HepG2 (cell line): ENCODE results near the gene RAC3. TPM values are rescaled to one million over a fixed set of nuclear protein-coding genes. Genes with fewer than 3 reads are reported as not detected.
A peak's percentile ranks its signal among the peaks of the same experiment; 100 is the strongest.

Source experiments
- AGO1 ChIP-seq: fragments of 200-400 bp; formaldehyde crosslinking; IDR thresholded peaks from 2 replicates; pipeline ENCODE4 v1.6.1; 2017; ENCODE audit warnings: mild to moderate bottlenecking, low read depth, low read length, moderate library complexity; ENCODE audit not compliant: poor library complexity, severe bottlenecking
- GATAD2A ChIP-seq: IDR thresholded peaks from 2 replicates; pipeline ENCODE4 v1.6.1; 2016
- MAFK ChIP-seq, 2 experiments: IDR thresholded peaks in 1 of 2; conservative IDR thresholded peaks in 1 of 2; 2 replicates each; pipeline ENCODE4 v1.6.1; 2011; ENCODE audit warnings: improper control_type of control experiment in 2 of 2, low read length in 2 of 2
- MAZ ChIP-seq, 2 experiments: sonication (generic) in 1 of 2; formaldehyde crosslinking in 1 of 2; IDR thresholded peaks; 2 replicates each; pipeline versions ENCODE4 v1.5.0 to v1.6.1; 2012 to 2020; ENCODE audit warnings: low read depth in 2 of 2, mild to moderate bottlenecking in 2 of 2, borderline replicate concordance in 1 of 2, improper control_type of control experiment in 1 of 2, low read length in 1 of 2, missing genetic modification reagents in 1 of 2, moderate library complexity in 1 of 2
- NBN ChIP-seq: fragments of 450-650 bp; conservative IDR thresholded peaks from 2 replicates; pipeline ENCODE4 v1.6.1; 2017
- NFE2 ChIP-seq: sonication (generic); formaldehyde crosslinking; IDR thresholded peaks from 2 replicates; pipeline ENCODE4 v1.4.0; 2020; ENCODE audit warnings: missing genetic modification reagents
- POLR2AphosphoS5 ChIP-seq: IDR thresholded peaks from 2 replicates; pipeline ENCODE4 v1.6.1; 2012; ENCODE audit warnings: low read depth, low read length
- SSRP1 ChIP-seq: IDR thresholded peaks from 2 replicates; pipeline ENCODE4 v1.6.1; 2016; ENCODE audit warnings: control low read depth
- TAF15 ChIP-seq: fragments of 200-400 bp; formaldehyde crosslinking; IDR thresholded peaks from one replicate; pipeline ENCODE4 v1.6.1; 2018; ENCODE audit warnings: mild to moderate bottlenecking, low read depth, low read length; ENCODE audit not compliant: poor library complexity, severe bottlenecking
- ZNF17 ChIP-seq: sonication (generic); formaldehyde crosslinking; IDR thresholded peaks from 2 replicates; pipeline ENCODE4 v1.5.0; 2020; ENCODE audit warnings: mild to moderate bottlenecking, missing genetic modification reagents
- ZNF225 ChIP-seq: sonication (generic); formaldehyde crosslinking; IDR thresholded peaks from 2 replicates; pipeline ENCODE4 v1.4.0; 2020; ENCODE audit warnings: mild to moderate bottlenecking, missing genetic modification reagents
- ZNF253 ChIP-seq: sonication (generic); formaldehyde crosslinking; IDR thresholded peaks from 2 replicates; pipeline ENCODE4 v1.8.0; 2022; ENCODE audit warnings: mild to moderate bottlenecking, missing genetic modification reagents, borderline replicate concordance
- ZNF44 ChIP-seq: sonication (generic); formaldehyde crosslinking; IDR thresholded peaks from 2 replicates; pipeline ENCODE4 v1.5.1; 2020; ENCODE audit warnings: mild to moderate bottlenecking, missing genetic modification reagents
- polyA plus RNA-seq, 8 experiments: library from polyadenylated mRNA; depleted of rRNA in 3 of 8; stranded (reverse) in 7 of 8; unstranded in 1 of 8; fragments of >200 nt; fragmentation: Illumina TruSeq in 4 of 8; extraction: Trizol in 4 of 8; gene quantifications; 2 replicates each; pipeline versions ENCODE4 v1.2.1 to v1.2.3, GENCODE V29; 2011 to 2016; ENCODE audit warnings: low read depth in 4 of 8, missing spikeins in 1 of 8, mixed read lengths in 1 of 8; ENCODE audit not compliant: insufficient read depth in 1 of 8
- total RNA-seq, 5 experiments: library from RNA; depleted of rRNA; stranded (reverse); fragments of >200 nt; fragmentation: Illumina TruSeq; extraction: Trizol; gene quantifications; 2 replicates each; pipeline ENCODE4 v1.2.3, GENCODE V29; 2016; ENCODE audit warnings: low read depth in 1 of 5
- TF ChIP-seq, protein P1 (sequence below): sonication (generic); formaldehyde crosslinking; IDR thresholded peaks from 2 replicates; pipeline ENCODE4 v1.5.0; 2020; ENCODE audit warnings: missing genetic modification reagents
- TF ChIP-seq, protein P2 (sequence below): sonication (generic); formaldehyde crosslinking; IDR thresholded peaks from 2 replicates; pipeline ENCODE4 v1.4.0; 2020; ENCODE audit warnings: missing genetic modification reagents
- TF ChIP-seq, protein P3 (sequence below): sonication (generic); formaldehyde crosslinking; IDR thresholded peaks from 2 replicates; pipeline ENCODE4 v1.8.1; 2023; ENCODE audit warnings: missing genetic modification reagents, inconsistent platforms, borderline replicate concordance
- TF ChIP-seq, protein P4 (sequence below): IDR thresholded peaks from 2 replicates; pipeline ENCODE4 v1.6.1; 2016; ENCODE audit warnings: missing biosample characterization, missing genetic modification reagents, low read depth
- TF ChIP-seq, protein P5 (sequence below): sonication (generic); formaldehyde crosslinking; IDR thresholded peaks from 2 replicates; pipeline ENCODE4 v1.9.0; 2021; ENCODE audit warnings: mild to moderate bottlenecking, missing genetic modification reagents

RAC3 gene
- total and polyA plus RNA-seq, 2 of the 13 experiments (the other 11 are each of a cell fraction or from before 2014, with no cell fraction given) = 10.5 to 21.3 TPM

DNA sequence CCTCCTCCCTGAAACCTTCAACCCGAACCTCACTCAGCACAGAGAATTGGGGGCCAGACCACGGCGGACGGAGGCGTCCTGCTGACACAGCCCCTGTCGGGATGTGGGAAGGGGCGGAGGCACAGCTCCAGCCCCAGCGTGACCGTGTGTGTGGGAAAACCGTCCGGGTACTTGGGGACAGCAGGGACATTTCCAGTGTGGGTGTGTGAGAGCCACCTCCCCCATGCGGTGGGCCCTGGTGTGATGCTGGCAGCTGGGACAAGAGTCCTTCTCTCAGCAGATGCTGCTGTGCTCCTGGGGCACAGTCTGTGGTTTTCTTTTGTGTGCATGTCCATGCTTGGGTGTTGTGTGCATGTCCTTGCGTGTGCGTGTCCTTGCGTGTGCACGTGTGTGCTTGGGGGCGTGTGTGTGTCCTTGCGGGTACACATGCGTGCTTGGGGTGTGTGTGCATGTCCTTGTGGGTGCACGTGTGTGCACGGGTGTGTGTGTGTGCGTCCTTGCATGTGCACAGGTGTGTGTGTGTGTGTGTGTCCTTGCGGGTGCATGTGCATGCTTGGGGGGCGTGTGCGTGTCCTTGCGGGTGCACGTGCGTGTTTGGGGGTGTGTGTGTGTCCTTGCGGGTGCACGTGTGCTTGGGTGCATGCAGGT, 25.7 kb upstream of the RAC3 start (continued):
- TF ChIP-seq, protein P1, sequence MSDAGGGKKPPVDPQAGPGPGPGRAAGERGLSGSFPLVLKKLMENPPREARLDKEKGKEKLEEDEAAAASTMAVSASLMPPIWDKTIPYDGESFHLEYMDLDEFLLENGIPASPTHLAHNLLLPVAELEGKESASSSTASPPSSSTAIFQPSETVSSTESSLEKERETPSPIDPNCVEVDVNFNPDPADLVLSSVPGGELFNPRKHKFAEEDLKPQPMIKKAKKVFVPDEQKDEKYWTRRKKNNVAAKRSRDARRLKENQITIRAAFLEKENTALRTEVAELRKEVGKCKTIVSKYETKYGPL (CRISPR knock-in tag) = no peak
- TF ChIP-seq ZNF253 (CRISPR knock-in tag) = no peak
- peak; percentile 59 for TF ChIP-seq POLR2AphosphoS5
- no peak for TF ChIP-seq GATAD2A (CRISPR knock-in tag)
- peak; percentile 89 for TF ChIP-seq SSRP1 (CRISPR knock-in tag)
- TF ChIP-seq ZNF44 (CRISPR knock-in tag) = no peak
- no peak for TF ChIP-seq NBN
- no peak for TF ChIP-seq ZNF225 (CRISPR knock-in tag)
- TF ChIP-seq, protein P2, sequence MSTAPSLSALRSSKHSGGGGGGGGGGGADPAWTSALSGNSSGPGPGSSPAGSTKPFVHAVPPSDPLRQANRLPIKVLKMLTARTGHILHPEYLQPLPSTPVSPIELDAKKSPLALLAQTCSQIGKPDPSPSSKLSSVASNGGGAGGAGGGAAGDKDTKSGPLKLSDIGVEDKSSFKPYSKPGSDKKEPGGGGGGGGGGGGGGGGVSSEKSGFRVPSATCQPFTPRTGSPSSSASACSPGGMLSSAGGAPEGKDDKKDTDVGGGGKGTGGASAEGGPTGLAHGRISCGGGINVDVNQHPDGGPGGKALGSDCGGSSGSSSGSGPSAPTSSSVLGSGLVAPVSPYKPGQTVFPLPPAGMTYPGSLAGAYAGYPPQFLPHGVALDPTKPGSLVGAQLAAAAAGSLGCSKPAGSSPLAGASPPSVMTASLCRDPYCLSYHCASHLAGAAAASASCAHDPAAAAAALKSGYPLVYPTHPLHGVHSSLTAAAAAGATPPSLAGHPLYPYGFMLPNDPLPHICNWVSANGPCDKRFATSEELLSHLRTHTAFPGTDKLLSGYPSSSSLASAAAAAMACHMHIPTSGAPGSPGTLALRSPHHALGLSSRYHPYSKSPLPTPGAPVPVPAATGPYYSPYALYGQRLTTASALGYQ (CRISPR knock-in tag) = no peak
- TF ChIP-seq, protein P3, sequence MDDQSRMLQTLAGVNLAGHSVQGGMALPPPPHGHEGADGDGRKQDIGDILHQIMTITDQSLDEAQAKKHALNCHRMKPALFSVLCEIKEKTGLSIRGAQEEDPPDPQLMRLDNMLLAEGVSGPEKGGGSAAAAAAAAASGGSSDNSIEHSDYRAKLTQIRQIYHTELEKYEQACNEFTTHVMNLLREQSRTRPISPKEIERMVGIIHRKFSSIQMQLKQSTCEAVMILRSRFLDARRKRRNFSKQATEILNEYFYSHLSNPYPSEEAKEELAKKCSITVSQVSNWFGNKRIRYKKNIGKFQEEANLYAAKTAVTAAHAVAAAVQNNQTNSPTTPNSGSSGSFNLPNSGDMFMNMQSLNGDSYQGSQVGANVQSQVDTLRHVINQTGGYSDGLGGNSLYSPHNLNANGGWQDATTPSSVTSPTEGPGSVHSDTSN = no peak
- no peak for TF ChIP-seq NFE2
- TF ChIP-seq MAFK (conservative IDR thresholded peaks at IDR 0.05 in 1 of 2, IDR thresholded peaks at IDR 0.05 in 1 of 2; ENCODE audit: low read length in 2 of 2) = no peak
- TF ChIP-seq MAZ (IDR thresholded peaks at IDR 0.05; ENCODE audit: borderline replicate concordance, low read depth, low read length) = no peak
- TF ChIP-seq MAZ (CRISPR knock-in tag; IDR thresholded peaks at IDR 0.05; ENCODE audit: low read depth) = no peak
- no peak for TF ChIP-seq ZNF17 (CRISPR knock-in tag)
- TF ChIP-seq, protein P4, sequence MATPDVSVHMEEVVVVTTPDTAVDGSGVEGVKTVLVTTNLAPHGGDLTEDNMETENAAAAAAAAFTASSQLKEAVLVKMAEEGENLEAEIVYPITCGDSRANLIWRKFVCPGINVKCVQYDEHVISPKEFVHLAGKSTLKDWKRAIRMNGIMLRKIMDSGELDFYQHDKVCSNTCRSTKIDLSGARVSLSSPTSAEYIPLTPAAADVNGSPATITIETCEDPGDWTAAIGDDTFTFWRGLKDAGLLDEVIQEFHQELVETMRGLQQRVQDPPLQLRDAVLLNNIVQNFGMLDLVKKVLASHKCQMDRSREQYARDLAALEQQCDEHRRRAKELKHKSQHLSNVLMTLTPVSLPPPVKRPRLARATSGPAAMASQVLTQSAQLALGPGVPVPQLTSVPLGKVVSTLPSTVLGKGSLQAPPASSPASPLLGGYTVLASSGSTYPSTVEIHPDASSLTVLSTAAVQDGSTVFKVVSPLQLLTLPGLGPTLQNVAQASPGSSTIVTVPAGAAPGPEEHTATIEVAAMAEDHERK (CRISPR knock-in tag) = no peak
- no peak for TF ChIP-seq TAF15
- peak; percentile 70 for TF ChIP-seq AGO1
- TF ChIP-seq, protein P5, sequence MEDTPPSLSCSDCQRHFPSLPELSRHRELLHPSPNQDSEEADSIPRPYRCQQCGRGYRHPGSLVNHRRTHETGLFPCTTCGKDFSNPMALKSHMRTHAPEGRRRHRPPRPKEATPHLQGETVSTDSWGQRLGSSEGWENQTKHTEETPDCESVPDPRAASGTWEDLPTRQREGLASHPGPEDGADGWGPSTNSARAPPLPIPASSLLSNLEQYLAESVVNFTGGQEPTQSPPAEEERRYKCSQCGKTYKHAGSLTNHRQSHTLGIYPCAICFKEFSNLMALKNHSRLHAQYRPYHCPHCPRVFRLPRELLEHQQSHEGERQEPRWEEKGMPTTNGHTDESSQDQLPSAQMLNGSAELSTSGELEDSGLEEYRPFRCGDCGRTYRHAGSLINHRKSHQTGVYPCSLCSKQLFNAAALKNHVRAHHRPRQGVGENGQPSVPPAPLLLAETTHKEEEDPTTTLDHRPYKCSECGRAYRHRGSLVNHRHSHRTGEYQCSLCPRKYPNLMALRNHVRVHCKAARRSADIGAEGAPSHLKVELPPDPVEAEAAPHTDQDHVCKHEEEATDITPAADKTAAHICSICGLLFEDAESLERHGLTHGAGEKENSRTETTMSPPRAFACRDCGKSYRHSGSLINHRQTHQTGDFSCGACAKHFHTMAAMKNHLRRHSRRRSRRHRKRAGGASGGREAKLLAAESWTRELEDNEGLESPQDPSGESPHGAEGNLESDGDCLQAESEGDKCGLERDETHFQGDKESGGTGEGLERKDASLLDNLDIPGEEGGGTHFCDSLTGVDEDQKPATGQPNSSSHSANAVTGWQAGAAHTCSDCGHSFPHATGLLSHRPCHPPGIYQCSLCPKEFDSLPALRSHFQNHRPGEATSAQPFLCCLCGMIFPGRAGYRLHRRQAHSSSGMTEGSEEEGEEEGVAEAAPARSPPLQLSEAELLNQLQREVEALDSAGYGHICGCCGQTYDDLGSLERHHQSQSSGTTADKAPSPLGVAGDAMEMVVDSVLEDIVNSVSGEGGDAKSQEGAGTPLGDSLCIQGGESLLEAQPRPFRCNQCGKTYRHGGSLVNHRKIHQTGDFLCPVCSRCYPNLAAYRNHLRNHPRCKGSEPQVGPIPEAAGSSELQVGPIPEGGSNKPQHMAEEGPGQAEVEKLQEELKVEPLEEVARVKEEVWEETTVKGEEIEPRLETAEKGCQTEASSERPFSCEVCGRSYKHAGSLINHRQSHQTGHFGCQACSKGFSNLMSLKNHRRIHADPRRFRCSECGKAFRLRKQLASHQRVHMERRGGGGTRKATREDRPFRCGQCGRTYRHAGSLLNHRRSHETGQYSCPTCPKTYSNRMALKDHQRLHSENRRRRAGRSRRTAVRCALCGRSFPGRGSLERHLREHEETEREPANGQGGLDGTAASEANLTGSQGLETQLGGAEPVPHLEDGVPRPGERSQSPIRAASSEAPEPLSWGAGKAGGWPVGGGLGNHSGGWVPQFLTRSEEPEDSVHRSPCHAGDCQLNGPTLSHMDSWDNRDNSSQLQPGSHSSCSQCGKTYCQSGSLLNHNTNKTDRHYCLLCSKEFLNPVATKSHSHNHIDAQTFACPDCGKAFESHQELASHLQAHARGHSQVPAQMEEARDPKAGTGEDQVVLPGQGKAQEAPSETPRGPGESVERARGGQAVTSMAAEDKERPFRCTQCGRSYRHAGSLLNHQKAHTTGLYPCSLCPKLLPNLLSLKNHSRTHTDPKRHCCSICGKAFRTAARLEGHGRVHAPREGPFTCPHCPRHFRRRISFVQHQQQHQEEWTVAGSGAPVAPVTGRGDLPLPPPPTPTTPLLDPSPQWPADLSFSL (CRISPR knock-in tag) = peak; percentile 55; the same call in 1 of the 2 replicates
